SKM-1 (cell line): ENCODE measurements around the gene OR10D3.

ENCODE experiments used
- DNase-seq: peaks from one replicate; lab custom pipeline; 2025; ENCODE audit not compliant: unreplicated experiment; lab: John Stamatoyannopoulos, UW

The OR10D3 gene

DNA sequence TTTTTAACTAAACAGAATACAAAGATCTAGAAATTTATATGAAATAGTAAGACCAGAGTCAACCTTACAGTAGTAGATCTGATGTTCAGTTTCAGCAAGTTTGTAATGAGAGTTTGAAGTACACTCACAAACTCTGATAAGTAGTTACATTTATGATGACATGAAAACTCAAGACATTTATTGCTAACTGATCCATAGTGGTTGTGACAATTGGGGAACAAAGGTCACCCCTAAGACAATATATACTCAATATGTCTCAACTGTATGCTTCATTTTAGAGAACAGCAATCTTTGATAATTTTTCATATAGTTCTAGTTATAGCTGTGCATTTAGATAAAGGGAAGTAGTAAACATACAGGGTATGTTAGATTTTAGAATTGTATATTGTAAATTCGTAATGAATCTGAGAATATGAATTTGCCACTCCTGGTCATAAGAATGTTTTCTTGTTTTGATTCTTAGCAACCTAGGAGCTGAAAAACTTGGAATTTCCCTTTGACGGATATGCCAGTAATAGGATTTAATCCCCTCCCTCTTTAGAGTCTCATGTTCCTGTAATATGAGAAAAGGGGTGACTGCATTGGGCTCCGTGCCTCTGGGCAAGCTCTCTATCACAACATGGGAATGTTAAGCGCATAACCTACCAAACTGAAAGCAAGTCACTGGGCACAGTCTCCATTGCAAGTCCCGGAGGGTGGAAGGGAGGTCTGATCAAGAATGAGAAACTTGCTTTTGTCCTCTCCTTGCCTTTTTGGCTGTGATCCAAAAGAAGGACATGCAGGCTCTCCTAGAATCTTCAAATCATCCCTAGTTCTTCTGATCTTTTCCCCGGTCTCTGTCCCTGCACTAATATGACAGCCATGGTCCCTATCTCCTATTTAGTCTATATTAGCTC is 11.4 kb downstream of the OR10D3 start:
- DNase-seq = no peak

DNA sequence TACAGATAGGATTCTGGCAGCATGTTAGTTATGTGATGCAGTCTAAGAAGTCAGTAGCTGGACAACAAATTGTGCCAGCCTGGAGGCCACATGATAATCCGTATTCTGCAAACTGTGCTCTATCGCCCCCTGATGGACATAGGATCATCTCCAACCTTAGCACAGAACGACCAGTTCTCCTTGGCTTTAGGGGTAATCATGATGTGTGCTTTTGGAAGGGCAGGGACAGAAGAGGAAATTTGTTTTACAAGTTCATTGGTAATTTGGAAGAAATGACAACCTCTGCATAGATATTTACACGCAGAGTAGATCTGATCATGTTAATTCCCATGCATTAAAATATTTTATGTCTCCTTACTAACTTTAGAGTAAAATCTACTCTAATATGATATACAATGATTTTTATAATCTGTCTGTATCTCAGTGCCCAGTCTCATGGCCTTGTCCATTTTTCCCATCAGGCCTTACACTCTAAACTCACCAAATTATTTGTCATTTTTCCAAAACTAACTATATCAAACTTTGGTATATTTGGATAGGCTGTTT is 12.1 kb downstream of the OR10D3 start:
- peak; percentile 48 for DNase-seq

DNA sequence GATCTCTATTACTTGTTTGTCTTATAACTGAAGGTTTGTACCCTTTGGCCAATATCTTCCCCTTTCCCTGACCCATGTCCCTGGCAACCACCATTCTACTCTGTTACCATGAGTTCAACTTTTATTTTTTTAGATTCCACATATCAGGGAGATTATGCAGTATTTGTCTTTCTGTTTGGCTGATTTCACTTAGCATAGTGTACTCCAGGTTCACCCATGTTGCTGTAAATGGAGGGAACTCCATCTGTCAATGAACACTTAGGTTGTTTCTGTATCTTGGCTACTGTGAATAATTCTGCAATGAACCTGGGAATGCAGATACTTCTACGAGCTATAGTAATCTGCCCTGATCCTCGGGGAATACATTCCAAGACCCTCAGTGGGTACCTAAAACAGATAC is 14.9 kb downstream of the OR10D3 start:
- no peak for DNase-seq

DNA sequence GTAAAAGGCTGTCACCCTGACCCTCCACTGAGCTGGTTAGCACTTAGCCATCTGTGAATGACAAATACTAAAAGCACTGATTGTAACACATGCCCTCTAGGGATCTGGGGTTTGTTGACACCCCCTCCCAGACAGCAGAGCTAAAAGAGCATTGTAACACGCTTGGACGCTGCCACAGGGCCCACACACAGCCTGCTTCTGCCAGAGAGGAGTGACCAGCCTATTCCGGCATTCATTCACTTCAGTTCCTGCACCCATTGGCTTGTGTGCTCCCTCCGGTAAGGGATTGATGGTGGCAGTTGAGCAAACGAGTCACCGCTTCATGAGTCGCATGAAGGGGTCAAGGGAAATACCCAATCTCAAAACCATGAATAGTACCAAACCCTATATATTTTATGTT is 15.8 kb downstream of the OR10D3 start:
- no peak for DNase-seq

DNA sequence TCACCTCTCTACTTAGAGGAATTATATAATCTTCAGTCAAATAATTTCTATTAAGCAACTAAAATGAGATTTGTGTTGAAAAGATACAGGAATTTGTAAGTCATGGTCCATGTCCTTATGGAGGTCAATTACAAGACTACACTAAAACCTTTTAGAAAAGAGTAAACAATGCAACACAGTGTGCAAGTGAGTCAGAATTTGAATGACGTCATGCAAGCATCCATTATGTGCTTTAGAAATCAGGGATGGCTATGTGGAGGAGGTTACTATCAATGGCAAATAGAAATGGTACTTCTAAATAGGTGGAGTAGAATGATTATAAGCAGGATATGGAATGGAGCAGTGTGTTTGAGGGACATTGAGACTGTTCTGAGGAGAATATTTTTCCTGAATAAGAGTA is 16.6 kb downstream of the OR10D3 start:
- DNase-seq = no peak

DNA sequence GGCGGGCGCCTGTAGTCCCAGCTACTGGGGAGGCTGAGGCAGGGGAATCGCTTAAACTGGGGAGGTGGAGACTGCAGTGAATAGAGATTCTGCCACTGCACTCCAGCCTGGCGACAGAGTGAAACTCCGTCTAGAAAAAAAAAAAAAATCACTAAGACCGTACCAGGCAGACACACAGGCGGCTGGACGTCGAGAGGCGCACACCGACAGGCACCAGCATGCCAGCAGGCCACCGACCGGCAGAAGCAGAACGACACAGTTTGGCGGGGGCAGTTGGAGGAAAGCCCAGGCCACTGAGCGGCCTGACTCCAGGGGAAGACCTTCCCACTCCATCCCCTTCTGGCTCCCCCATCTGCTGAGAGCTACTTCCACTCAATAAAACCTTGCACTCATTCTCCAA is 17.5 kb downstream of the OR10D3 start:
- DNase-seq = no peak

DNA sequence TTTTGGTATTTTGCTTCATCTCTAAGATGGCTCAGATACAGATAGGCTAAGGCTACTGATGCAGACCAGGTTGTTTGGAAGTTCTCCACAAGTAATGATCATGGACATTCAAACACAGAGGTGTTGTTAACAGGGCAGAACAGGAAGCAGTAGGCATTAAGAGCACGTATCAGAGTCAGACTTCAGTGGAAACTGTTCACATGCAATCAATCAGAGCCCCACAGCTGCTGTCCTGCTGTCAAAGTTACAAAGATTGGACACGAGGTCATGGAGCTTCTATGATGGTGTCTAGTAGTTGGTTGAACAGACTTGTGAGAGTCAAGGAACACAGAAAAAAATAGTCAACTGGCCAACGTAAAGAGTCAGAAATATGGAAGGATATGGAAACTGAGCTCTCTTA is 19.8 kb downstream of the OR10D3 start:
- DNase-seq = no peak

DNA sequence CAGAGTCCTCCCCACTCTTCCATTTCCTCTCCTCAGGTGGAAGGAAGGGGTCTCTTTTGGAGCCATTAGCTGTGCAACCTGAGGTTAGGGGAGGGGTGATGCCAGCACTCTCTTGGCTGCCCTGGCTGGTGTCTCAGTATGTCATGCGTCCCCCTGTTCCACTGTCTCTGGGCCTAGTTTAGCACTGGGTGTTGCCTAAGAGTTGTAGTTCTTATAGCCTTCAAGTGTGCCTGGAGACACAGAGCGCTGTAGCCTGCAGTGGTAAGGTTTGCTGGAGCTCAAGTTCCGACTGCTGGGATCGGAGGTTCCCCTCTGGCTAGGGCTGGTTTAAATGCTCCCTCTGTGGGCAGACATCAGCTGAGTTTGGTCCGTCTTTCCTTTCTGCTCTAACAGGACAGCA is 20.9 kb downstream of the OR10D3 start:
- DNase-seq = no peak

DNA sequence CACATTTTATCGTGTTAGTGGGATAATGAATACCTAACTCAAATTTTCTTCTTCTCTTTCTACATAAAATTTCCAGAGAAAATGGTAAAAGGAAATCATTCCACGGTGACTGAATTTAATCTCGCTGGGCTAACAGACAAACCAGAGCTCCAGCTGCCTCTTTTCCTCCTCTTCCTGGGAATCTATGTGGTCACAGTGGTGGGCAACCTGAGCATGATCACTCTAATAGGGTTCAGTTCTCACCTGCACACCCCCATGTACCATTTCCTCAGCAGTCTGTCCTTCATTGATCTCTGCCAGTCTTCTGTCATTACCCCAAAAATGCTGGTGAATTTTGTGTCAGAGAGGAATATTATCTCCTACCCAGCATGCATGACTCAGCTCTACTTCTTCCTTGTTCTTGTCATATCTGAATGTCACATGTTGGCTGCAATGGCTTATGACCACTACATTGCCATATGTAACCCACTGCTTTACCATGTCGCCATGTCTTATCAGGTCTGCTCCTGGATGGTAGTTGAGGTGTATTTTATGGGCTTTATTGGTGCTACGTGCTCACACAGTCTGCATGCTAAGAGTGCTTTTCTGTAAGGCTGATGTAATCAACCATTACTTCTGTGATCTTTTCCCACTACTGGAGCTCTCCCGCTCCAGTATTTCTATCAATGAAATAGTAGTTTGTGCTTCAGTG is 24.1 kb downstream of the OR10D3 start:
- no peak for DNase-seq

DNA sequence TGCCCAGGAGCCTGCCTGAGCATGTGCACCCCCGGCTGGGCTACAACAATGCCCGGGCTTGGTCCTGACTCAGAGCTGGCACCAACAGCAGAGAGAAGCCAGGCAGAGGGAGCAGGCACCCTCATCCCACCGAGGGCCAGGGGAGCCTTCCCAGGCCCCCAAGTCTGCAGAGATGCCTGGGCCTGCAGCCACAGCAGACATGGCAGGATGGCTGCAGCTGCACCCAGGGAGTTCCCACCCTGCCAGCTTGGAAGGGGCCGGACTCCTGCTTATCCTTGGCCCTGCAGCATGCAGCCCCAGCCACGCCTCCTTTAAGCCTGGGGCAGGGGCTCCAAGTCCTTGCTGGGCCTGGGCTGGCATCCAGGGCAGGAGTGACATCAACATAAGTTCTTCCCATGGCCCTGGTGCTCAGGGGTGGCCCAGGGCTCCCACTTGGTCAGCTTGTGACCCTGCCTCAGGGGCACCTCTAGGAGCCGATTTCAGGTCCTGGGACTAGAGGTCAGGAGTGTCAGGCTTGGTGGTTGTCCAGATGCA is 26.7 kb downstream of the OR10D3 start:
- no peak for DNase-seq

DNA sequence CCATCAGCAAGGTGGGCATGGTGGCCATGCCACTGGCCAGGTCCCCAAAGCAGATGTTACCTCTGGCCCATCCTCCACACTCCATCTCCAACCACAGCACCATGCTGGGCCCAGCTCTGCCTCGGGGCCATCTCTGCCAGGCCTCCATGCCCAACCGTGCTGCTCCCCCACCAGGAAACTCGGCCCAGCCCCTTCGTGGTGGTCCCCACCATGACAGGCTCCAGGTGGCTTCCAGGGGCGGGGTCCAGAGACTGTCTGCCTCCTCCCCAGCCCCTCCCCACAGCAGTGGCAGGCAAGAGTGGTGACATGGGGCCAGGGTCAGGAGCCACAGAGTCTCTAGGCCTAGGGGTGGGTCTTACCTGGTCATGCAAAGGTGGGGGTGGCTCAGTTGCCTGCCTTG is 27.3 kb downstream of the OR10D3 start:
- DNase-seq = no peak

DNA sequence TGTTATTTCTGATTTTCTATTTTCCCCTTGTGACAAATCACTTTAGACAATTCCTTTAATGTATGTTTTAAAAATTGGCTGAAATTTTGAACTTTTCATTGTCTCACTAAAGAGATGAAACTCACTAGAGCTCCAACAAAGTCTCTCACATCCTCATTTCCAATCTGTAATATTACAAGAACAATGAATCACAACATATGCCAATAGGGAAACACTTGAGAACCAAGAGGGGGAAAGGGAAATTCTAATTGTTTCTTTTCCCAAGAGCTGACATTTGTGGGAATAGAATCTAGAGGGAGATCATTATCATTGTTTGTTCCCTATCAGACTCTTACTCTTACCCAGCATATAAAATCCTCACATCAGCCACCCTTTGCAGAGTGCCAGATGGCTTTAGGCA is 28.2 kb downstream of the OR10D3 start:
- no peak for DNase-seq

DNA sequence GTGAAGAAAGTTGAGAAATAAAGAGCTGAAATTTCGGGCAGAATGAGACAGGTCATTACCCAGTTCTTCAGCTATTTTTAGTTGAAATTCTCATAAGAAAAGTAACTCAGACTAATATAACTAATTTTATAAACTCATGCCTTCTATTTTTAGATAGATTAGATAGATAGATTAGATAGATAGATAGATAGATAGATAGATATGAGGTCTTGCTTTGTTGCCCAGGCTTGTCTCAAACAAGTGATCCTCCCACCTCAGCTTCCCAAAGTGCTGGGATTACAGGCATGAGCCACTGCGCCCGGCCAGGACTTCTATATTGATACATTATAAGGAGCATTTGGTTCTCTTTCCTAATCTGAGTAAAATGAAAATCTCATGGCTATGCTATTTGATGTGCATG is 30.9 kb downstream of the OR10D3 start:
- DNase-seq = no peak

DNA sequence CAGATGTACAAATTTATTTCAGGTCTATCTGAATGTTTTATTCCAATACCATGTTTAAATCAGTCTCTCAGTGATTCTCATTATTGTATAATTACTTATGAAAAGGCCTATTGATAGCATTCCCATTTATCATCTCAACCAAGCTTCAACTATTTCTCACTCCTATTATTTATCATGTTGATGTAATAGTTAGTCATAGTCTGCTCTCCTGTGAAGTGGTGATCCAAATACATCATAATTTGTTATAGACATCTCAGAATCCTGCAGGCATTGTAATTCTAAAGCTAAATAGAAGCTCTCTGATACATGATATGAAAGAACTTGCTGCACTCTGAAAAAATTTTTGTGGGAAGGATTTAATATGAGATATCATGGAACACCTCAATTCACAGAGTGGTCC is 36.0 kb downstream of the OR10D3 start:
- no peak for DNase-seq

DNA sequence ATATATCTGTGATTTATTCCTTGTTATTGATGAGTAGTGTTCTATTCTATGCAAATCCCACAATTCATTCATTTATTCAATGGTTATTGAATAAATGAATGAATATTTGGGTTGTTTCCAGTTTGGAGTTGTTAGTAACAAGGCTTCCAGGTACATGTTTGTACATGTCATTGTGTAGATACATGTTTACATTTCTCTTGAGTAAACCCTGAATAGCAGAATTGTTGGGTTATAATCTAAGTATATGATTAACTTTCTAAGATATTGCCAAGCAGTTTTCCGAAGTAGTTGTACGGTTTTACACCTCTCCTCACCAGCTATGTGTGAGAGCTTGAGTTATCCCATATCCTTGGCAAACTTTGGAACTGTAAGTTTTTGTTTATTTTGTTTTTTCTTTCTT is 39.3 kb downstream of the OR10D3 start:
- DNase-seq = no peak

DNA sequence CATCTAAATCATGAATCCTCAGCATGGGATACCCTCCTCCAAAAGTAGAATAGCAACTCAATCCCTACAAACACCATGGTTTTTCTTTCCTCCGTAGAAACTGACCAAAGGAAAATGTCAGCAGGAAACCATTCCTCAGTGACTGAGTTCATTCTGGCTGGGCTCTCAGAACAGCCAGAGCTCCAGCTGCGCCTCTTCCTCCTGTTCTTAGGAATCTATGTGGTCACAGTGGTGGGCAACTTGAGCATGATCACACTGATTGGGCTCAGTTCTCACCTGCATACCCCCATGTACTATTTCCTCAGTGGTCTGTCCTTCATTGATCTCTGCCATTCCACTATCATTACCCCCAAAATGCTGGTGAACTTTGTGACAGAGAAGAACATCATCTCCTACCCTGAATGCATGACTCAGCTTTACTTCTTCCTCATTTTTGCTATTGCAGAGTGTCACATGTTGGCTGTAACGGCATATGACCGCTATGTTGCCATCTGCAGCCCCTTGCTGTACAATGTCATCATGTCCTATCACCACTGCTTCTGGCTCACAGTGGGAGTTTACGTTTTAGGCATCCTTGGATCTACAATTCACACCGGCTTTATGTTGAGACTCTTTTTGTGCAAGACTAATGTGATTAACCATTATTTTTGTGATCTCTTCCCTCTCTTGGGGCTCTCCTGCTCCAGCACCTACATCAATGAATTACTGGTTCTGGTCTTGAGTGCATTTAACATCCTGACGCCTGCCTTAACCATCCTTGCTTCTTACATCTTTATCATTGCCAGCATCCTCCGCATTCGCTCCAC is 41.7 kb downstream of the OR10D3 start:
- peak; percentile 67 for DNase-seq

DNA sequence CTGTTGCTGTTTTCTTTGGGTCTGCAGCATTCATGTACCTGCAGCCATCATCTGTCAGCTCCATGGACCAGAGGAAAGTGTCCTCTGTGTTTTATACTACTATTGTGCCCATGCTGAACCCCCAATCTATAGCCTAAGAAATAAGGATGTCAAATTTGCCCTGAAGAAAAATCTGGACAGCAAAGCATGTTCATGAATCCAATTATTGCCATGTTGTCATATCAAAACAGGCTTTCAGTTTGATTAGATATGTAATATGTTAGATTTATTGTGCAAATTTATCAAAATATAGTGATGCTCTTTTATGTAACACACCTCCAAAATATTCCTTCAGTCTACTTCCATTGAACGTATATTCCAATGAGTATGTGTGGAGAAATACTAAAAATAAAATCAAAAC is 42.3 kb downstream of the OR10D3 start:
- no peak for DNase-seq

DNA sequence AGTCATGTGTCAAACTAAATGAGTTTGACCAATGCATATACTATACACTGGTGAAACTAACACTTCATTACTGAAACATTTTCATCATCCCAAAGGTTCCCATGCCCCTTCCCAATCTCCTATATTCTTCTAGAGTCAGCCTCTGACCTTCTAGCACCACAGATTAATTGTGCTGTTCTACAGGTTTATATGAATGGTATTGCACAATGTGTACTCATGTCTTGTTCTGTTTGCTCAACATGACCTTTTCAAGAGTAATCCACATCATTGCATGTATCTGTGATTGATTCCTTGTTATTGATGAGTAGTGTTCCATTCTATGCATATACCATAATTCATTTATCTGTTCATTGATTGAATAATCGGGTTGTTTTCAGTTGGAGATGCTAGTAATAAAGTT is 50.2 kb downstream of the OR10D3 start:
- DNase-seq = no peak
